ENCODE measurements around the gene UNC93A.
"Not testable (repeated sequence)": the region's sequence is repeated elsewhere in the genome, so short reads cannot be mapped to it uniquely, and the experiment has no call there.

The UNC93A gene

DNA sequence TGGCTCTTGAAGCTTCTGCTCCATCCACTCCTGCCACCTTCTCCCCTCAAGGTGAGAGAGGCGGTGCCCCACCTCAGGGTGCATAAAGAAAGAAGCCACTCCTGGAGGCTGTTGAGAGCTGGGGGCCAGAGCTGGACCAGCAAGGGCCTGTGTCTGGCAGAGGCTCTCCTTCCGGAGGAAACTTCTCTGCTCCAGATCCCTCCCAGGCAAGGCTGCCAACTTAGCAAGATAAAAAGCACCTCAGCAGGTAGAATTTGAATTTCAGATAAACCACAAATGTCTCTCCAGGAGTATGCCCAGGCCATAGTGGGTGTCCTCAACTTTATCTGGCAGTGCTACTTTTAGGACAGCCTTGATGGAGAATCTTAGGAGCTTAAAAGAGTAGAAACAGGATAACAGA lies 13.8 kb downstream of the UNC93A start:
- TF ChIP-seq, protein P1, sequence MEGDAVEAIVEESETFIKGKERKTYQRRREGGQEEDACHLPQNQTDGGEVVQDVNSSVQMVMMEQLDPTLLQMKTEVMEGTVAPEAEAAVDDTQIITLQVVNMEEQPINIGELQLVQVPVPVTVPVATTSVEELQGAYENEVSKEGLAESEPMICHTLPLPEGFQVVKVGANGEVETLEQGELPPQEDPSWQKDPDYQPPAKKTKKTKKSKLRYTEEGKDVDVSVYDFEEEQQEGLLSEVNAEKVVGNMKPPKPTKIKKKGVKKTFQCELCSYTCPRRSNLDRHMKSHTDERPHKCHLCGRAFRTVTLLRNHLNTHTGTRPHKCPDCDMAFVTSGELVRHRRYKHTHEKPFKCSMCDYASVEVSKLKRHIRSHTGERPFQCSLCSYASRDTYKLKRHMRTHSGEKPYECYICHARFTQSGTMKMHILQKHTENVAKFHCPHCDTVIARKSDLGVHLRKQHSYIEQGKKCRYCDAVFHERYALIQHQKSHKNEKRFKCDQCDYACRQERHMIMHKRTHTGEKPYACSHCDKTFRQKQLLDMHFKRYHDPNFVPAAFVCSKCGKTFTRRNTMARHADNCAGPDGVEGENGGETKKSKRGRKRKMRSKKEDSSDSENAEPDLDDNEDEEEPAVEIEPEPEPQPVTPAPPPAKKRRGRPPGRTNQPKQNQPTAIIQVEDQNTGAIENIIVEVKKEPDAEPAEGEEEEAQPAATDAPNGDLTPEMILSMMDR (IDR thresholded peaks at IDR 0.05; ENCODE audit: borderline replicate concordance, insufficient read depth, low read depth, low read length), result no peak

DNA sequence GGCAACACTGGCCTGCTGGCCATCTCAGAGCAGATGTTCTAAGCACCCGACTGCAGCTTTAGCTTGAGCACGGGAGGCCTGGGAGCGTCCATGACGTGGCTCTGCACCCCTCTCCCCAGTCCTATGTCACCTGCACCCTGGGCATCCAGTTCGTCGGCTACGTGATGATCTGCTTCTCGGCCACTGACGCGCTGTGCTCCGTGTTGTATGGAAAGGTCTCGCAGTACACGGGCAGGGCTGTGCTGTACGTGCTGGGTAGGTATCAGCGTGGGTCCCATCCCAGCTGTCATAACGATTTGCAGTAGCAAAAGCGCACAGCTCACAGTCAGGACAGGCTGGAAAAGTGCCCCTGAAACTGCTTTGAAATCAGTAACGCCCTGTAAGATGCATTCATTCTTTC lies 14.7 kb downstream of the UNC93A start:
- TF ChIP-seq, protein P1 (IDR thresholded peaks at IDR 0.05; ENCODE audit: borderline replicate concordance, insufficient read depth, low read depth, low read length), result no peak
- H3K4me3 ChIP-seq (ENCODE audit: low read depth, low read length), result no peak overlapping the region

More for the DNA sequence above, 13.8 kb downstream of the UNC93A start:
- no peak overlapping the region for H3K4me3 ChIP-seq (ENCODE audit: low read depth, low read length)

DNA sequence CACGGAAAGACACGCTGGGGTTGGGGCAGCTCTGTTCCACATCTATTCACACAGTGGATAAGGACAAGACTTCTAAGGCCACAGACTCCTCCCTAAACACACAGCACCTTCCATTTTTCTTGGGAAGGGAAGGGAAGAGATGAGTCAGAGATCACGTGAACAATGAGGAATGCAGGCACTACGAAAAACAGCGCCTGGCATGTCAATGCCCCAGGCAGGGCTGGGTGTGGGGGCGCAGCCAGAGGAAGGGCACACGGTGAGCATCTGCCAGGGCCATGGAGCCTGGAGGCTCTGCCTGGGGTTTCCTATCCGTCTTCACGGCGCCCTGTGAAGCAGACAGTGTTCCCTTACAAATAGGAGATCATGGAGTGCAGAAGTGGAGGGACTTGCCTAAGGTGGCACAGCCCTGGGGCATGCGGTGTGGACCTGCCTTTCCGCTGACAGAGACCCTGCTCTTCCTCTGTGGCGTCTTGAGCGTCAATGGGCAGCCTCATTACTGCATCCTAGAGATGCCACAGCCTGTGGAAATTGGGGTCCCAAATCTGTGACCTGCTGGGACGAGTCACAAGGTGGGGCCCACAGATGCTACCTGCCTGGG lies 15.4 kb downstream of the UNC93A start:
- H3K4me3 ChIP-seq (ENCODE audit: low read depth, low read length), result no peak overlapping the region
- TF ChIP-seq, protein P1 (IDR thresholded peaks at IDR 0.05; ENCODE audit: borderline replicate concordance, insufficient read depth, low read depth, low read length), result no peak

DNA sequence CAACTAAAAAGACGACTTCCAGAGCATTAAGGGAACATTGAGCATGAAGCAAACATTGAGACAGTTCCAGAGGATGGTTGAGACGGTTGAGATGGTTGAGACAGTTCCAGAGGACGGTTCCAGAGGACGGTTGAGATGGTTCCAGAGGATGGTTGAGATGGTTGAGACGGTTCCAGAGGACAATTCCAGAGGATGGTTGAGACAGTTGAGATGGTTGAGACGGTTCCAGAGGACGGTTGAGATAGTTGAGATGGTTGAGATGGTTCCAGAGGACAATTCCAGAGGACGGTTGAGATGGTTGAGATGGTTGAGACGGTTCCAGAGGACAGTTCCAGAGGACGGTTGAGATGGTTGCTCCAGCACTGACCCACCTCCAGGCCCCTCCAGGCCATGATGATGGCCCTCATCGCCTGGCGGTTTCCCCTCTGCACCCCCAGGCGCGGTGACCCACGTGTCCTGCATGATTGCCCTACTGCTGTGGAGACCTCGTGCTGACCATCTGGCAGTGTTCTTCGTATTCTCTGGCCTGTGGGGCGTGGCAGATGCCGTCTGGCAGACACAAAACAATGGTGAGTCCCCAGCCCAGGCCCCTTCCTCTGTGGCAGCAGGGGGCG lies 16.3 kb downstream of the UNC93A start:
- H3K4me3 ChIP-seq (ENCODE audit: low read depth, low read length), result no peak overlapping the region

DNA sequence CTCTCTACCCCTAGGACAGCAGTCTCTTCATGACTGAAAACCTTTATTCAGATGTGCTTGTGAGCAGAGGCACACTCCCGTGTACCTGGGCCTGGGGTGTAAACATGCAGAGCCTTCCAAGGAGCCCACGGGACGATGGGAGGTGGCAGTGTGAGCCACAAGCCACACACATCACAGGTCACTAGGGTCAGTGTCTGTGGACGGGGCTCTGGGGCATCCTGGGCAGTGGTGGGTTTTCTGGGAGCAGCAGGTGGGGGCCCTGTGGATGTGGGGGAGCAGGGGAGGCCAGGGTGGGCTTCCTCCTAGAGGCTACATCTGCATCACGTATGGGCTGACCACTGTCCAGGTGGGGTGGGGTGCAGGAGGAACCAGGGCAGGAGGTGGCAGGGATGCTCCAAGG lies 17.1 kb downstream of the UNC93A start:
- TF ChIP-seq, protein P1 (IDR thresholded peaks at IDR 0.05; ENCODE audit: borderline replicate concordance, insufficient read depth, low read depth, low read length), result no peak
- no peak overlapping the region for H3K4me3 ChIP-seq (ENCODE audit: low read depth, low read length)

More for the DNA sequence above, 16.3 kb downstream of the UNC93A start:
- TF ChIP-seq, protein P1 (IDR thresholded peaks at IDR 0.05; ENCODE audit: borderline replicate concordance, insufficient read depth, low read depth, low read length), result no peak

DNA sequence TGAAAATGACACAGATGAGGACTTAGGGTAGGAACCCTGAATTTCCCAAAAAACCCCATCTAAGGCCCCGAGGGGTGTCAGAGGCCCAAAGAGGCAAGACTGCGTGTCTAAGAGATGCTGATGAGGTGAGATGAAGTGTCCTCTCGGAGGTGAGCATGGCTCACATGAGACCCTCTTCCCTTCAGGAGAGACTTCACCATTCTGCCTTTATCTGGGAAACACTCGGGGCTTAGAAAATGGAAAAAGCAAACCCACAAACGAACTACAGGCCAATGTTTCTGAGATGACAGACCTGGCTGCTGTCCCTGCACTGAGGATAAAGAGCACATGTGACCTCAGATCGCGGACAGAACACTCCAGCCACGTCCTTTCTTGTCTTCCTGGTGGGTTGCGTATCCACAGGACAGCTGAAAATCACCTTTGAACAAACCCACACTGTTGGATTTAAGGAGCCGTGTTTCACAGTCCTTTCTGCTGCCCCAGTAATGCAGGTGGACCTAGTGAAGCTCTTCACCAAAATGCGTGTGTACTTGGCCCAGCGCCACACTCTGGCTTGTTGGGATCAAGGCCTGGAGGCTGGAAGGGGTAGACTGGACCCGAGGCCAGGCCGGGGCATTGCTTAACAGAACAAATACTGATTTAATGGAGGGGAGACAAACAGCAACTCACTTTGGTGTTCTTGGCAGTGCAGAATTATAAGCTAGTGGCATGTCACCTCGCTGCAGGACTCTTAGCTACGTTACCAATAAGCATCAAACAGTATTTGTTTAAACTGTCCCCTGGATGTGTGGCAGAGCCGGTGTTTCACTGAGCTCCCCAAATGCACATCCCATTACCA lies 18.5 kb downstream of the UNC93A start:
- H3K4me3 ChIP-seq (ENCODE audit: low read depth, low read length), result not testable (repeated sequence)

DNA sequence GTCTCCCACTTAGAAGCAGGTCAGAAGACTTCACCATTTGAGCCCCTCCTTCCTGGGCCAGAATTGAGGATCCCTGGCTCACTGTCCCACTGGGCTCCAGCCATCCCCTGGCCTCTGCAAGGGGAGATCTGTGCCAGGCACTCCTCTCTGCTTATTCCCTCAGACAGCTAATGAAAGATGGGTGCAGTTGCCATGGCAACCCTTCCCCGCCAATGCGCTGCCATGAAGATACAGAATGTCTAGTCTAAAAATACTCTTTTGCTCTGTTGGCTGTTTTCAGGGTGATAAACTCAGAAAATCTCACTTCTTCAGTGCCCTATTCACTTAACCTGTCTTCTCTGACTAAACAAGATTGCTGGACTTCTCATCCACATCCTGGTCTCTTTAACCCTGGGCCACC lies 20.2 kb downstream of the UNC93A start:
- H3K4me3 ChIP-seq (ENCODE audit: low read depth, low read length), result no peak overlapping the region
- TF ChIP-seq, protein P1 (IDR thresholded peaks at IDR 0.05; ENCODE audit: borderline replicate concordance, insufficient read depth, low read depth, low read length), result no peak

DNA sequence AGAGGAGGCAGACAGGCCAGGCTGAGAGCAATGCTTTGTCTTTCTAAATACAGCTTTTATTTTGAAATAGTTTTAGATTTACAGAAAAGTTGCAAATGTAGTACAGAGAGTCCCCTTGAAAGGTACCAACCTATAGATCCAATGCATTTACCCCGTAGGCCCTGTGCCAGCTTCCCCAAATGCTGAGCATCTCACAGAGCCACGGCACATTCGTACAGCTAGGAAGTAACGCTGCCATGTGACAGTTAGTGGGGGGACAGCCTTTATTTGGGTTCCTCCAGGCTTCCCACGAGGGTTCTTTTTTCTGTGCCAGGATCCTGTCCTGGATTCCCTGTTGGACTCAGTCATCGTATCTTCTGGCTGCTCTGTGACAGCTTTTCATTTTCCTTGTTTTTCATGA lies 20.6 kb downstream of the UNC93A start:
- H3K4me3 ChIP-seq (ENCODE audit: low read depth, low read length), result not testable (repeated sequence)
